ENCODE data around the gene DNAH10. TPM values are rescaled to one million over a fixed set of nuclear protein-coding genes. Genes with fewer than 3 reads are reported as not detected.

Gene DNAH10
- total RNA-seq, 1 donor, result 0.21 TPM

DNA sequence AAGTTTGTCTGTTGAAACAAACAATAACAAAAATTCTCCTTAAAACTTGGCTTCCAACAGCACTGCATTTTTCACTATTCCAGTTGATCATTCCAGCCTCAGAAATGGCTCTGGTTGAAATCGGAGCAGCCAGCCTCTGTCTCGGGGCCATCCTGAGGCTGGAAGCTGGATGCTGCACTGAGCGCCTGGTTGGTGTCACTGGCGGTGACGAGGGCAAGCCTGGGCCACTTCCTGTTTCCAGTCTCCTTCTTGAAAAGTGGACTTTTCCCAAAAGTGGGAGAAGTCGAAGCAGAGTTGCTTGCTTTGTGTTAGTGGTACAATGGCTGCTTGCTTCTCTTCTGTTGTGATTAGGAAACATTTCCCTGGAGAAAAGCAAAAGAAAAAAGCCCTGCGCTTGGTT is 161.8 kb downstream of the DNAH10 start:
- H3K4me1 ChIP-seq (ENCODE audit: insufficient read depth, low read length), result no peaks in the 10 kb centered on the region
- H3K9me3 ChIP-seq (ENCODE audit: low read depth, low read length), result no peaks in the 10 kb centered on the region
- no peak overlapping the region for H3K4me3 ChIP-seq (ENCODE audit: low read length)
- H3K27me3 ChIP-seq (ENCODE audit: insufficient read depth, low read length), result no peaks in the 10 kb centered on the region

DNA sequence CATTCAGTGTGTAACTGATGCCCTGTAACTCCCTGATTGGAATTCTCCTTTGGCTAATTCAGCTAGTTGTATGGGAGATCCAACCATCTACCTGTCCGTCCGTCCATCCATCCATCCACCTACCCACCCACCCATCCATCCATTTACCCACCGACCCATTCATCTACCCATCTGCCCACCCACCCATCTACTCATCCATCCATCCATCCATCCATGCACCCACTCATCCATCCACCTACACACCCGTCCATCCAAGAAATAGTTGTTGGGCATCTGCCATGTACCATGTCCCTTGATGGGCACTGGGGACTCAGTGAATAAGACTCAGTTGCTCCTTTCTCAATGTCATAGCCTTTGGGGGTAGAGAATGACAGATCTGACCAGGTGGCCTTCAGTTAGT is 162.4 kb downstream of the DNAH10 start:
- no peaks in the 10 kb centered on the region for H3K27me3 ChIP-seq (ENCODE audit: insufficient read depth, low read length)

DNA sequence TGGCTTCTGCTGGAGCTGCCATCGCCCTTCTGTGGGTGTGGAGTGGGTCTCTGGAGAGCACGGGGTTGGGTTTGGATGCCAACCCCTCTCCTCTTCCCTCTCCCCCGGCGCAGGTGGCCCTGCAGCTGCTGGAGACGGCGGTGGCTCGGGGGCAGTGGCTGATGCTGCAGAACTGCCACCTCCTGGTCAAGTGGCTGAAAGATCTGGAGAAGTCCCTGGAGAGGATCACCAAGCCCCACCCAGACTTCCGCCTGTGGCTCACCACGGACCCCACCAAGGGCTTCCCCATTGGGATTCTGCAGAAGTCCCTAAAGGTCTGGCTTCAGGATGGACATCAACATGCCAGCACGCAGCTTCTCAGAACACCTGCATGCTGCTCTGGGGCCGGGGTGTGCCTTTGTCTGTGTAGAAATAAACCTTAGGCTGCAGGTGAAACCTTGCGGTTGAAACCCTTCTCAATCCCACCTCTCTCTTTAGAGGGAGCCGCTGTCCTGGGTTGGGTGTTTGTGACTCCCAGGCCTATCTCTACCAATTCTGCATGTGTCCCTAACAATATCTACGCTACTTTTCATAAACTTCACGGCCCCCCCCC is 166.3 kb downstream of the DNAH10 start:
- Histone ChIP-seq H3K27me3 (ENCODE audit: insufficient read depth, low read length) (no peaks in the 10 kb centered on the region), H3K4me1 (ENCODE audit: insufficient read depth, low read length) (no peaks in the 10 kb centered on the region), H3K9me3 (ENCODE audit: low read depth, low read length) (no peaks in the 10 kb centered on the region), H3K4me3 (ENCODE audit: low read length) (no peak overlapping the region)

More for the DNA sequence above, 162.4 kb downstream of the DNAH10 start:
- Histone ChIP-seq H3K9me3 (ENCODE audit: low read depth, low read length) (no peaks in the 10 kb centered on the region), H3K4me3 (ENCODE audit: low read length) (no peak overlapping the region), H3K4me1 (ENCODE audit: insufficient read depth, low read length) (no peaks in the 10 kb centered on the region)

DNA sequence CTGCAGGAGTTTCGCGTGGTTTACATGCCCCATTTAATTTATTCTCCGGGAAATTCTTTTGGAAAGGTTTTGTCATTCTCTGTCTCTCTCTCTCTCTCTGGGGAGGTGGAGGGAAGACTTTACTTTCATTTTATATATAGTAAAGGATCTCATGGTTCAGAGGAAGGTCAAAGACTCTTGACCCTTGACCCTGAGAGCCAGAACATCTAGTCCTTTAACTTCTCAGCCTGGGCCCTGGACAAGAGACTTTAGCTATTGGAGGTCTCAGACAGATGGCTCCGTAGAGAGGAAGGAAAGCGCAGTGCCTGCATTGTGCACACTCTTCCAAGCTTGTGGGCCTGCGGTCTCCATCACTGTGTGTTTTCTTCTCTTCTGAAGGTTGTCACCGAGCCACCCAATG is 166.8 kb downstream of the DNAH10 start:
- no peaks in the 10 kb centered on the region for H3K9me3 ChIP-seq (ENCODE audit: low read depth, low read length)
- no peaks in the 10 kb centered on the region for H3K27me3 ChIP-seq (ENCODE audit: insufficient read depth, low read length)
- H3K4me3 ChIP-seq (ENCODE audit: low read length), result no peak overlapping the region
- no peaks in the 10 kb centered on the region for H3K4me1 ChIP-seq (ENCODE audit: insufficient read depth, low read length)

DNA sequence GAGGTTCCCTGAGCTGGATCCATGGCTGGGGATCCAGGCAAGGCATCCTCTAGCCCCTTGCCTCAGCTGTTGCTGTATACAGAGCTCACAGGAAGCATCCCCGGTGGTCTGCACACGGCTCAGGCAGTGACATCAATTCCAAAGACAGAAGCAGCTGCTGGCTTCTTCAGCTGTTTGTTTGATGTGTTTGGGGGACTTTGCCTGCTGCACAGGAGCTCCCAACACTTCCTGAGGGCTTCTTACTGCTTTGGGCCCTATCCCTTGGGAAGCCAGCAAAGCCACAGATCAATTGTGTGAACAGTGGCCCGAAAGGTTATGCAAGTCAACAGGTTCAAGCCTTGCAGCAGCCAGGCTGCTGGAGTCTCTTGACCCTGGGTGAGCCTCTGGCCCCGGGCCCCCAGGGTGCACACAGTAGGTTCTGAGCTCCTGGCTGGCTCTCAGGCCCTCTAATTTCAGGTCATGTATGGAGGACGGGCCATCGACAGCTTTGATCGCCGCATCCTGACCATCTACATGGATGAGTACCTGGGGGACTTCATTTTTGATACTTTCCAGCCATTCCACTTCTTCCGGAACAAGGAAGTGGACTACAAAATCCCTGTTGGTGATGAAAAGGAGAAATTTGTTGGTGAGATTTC is 168.0 kb downstream of the DNAH10 start:
- H3K4me1 ChIP-seq (ENCODE audit: insufficient read depth, low read length), result no peaks in the 10 kb centered on the region
- H3K4me3 ChIP-seq (ENCODE audit: low read length), result no peak overlapping the region
- no peaks in the 10 kb centered on the region for H3K9me3 ChIP-seq (ENCODE audit: low read depth, low read length)
- H3K27me3 ChIP-seq (ENCODE audit: insufficient read depth, low read length), result no peaks in the 10 kb centered on the region

DNA sequence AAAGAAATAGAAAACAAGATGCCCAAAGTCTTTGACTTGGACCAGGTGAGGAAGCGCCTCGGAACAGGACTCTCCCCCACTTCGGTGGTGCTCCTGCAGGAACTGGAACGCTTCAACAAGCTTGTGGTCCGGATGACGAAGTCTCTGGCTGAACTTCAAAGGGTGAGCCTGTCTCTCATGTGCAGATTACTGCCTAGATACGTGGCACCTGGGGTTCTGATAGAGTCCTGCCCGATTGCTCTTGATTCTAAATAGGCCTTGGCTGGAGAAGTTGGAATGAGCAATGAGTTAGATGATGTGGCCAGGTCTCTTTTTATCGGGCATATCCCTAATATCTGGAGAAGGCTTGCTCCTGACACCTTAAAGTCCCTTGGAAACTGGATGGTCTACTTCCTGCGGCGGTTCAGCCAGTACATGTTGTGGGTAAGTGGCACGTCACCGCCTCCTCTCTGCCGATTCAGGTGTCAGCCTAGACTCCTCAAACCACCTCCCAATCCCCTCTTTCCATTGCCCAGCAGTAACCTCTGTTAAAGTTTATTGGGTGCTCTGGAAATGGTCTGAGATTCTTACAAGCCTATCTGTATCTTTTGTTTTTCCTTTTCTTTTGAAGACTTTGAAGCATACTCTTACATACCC is 169.7 kb downstream of the DNAH10 start:
- no peaks in the 10 kb centered on the region for H3K4me1 ChIP-seq (ENCODE audit: insufficient read depth, low read length)
- H3K9me3 ChIP-seq (ENCODE audit: low read depth, low read length), result no peaks in the 10 kb centered on the region
- H3K4me3 ChIP-seq (ENCODE audit: low read length), result no peak overlapping the region
- no peaks in the 10 kb centered on the region for H3K27me3 ChIP-seq (ENCODE audit: insufficient read depth, low read length)

DNA sequence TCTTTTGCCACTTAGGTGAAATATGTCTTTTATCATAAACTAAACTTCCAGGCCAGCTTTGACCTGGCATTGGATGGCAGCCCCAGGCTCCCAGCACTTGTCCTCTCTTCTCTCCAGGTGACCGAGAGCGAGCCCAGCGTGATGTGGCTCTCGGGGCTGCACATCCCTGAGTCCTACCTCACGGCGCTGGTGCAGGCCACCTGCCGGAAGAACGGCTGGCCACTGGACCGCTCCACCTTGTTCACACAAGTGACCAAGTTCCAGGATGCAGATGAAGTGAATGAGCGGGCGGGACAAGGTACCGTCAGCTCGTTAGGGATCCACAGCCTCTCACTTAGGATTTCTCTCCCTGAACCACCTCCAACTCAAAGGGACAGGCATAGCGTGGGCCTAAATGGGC is 171.1 kb downstream of the DNAH10 start:
- H3K4me1 ChIP-seq (ENCODE audit: insufficient read depth, low read length), result peaks cover 12% of the 10 kb centered on the region
- H3K4me3 ChIP-seq (ENCODE audit: low read length), result no peak overlapping the region
- H3K27me3 ChIP-seq (ENCODE audit: insufficient read depth, low read length), result no peaks in the 10 kb centered on the region
- H3K9me3 ChIP-seq (ENCODE audit: low read depth, low read length), result no peaks in the 10 kb centered on the region

DNA sequence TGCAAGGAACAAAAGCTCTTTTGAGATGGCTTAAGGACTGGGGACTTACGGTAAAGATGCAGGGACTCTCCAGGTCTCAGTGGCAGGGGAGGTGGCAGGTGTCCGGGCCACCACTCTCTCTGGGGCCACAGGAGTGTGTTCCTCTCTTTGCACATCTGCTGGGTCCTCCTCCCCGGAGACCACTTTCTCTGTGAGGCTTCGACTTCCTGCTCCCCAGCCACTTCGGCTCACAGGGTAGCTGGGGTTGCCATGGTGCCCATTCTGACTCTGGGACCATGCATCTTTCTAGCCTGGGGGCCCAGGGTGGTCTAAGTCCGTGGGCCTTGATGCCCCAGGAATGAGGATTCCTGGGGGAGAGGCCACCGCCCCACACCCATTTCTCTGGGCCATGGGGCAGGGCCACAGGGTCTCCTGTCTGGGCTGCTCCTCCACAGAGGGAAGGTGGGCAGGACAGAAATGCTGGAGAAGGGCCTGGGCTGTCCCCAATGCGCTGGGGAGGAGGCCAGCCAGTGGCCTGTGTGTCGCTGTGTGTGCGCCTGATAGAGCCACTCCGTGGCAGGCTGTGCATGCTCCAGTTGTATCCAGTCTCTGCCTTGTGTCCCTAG is 172.0 kb downstream of the DNAH10 start:
- Histone ChIP-seq H3K9me3 (ENCODE audit: low read depth, low read length) (no peaks in the 10 kb centered on the region), H3K27me3 (ENCODE audit: insufficient read depth, low read length) (no peaks in the 10 kb centered on the region), H3K4me3 (ENCODE audit: low read length) (no peak overlapping the region), H3K4me1 (ENCODE audit: insufficient read depth, low read length) (peaks cover 21% of the 10 kb centered on the region)

DNA sequence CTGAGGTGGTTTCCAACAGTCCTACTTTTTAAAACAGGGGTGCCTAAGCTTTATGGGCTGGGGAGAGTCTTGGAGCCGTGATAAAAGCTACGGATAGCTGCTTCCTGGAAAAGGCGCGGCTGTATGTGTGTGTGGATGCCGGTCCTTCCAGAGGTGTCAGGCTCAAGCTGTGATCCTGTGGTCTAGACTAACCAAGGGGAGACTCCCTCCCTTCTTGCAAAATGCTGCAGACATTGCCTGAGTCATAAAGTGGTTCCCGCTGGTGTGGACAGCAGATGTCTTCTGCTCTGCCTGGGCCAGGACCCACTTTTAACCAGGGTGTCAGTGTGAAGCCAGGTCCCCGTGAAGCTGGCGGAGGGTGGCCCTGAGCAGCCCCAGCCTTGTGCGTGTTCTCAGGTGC is 172.7 kb downstream of the DNAH10 start:
- H3K4me1 ChIP-seq (ENCODE audit: insufficient read depth, low read length), result peaks cover 22% of the 10 kb centered on the region
- no peak overlapping the region for H3K4me3 ChIP-seq (ENCODE audit: low read length)
- no peaks in the 10 kb centered on the region for H3K9me3 ChIP-seq (ENCODE audit: low read depth, low read length)
- H3K27me3 ChIP-seq (ENCODE audit: insufficient read depth, low read length), result no peaks in the 10 kb centered on the region

DNA sequence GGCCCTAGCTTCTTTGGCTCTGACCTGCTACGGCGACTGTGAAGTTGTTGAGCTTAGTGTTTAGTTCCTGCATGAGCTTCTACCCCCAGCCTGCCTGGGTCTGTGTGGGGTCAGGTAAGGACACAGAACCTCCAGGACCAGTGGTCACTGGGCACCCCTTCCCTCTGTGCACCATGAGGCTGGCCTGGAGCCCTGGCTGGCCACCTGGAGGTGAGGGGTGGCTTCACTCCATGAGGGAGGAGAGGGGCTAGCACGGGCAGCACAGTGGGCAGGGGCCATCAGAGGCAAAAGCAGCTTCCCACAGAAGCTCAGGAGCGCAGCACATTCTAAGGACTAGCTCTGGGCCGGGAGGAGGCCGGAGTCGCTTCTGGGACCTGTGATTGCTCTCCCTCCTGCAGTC is 173.9 kb downstream of the DNAH10 start:
- Histone ChIP-seq H3K9me3 (ENCODE audit: low read depth, low read length) (no peaks in the 10 kb centered on the region), H3K4me3 (ENCODE audit: low read length) (no peak overlapping the region), H3K4me1 (ENCODE audit: insufficient read depth, low read length) (peaks cover 23% of the 10 kb centered on the region), H3K27me3 (ENCODE audit: insufficient read depth, low read length) (no peaks in the 10 kb centered on the region)

DNA sequence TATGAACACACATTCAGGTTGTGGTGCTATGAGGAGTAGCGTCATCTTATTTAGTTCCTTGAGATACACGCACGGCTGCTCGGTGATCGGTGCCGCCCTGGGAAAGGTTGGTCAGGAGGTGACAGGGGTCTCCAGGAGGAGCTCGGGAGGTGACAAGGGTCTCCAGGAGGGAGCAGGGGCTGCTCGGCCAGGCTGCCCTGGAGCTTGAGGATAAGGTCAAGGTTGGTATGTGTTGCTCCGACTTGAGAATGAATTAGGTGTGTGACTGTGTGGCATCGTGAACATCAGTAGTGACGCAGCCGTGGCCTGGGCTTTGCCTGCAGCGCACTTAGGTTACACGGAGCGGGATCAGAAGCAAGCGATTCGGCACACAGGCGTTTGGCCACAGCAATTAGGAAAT is 174.4 kb downstream of the DNAH10 start:
- H3K4me1 ChIP-seq (ENCODE audit: insufficient read depth, low read length), result peaks cover 26% of the 10 kb centered on the region
- H3K9me3 ChIP-seq (ENCODE audit: low read depth, low read length), result no peaks in the 10 kb centered on the region
- no peaks in the 10 kb centered on the region for H3K27me3 ChIP-seq (ENCODE audit: insufficient read depth, low read length)
- H3K4me3 ChIP-seq (ENCODE audit: low read length), result no peak overlapping the region

DNA sequence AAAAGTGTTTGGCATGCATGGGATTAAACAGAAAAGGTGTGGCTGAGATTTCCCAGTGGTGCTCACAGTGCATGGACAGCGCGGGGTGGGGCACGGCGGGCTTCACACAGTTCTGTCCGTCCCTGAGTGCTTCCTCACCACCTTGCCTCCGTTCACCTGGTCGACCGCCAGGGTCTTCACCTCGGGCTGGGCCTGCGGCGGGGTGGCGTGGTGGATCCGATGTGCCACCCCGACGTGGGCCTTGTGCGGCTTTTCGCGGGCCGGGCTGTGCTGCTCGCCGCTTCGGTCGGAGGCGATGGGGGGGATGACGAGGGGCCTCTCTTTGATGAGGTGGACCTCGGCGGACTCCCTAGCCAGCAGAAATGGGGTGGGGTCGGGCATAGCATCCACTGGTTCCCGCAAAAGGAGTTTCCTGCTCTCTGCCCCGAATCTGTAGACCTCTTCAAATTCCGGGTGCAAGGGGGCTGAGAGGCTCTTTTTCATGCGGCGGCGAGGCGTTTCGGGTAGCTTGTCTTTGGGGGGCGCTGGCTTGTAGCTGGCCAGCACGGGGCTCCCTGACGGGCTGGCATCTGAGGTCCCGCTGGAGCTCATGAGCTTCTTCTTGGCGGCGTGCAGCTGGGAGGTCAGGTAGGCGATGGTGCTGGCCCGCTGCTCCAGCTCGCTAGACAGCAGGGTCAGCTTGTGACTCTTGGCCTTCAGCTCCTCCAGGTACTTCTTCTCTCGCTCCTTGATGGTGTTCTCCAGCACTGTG is 175.0 kb downstream of the DNAH10 start:
- Histone ChIP-seq H3K27me3 (ENCODE audit: insufficient read depth, low read length) (no peaks in the 10 kb centered on the region), H3K9me3 (ENCODE audit: low read depth, low read length) (no peaks in the 10 kb centered on the region), H3K4me1 (ENCODE audit: insufficient read depth, low read length) (peaks cover 26% of the 10 kb centered on the region), H3K4me3 (ENCODE audit: low read length) (no peak overlapping the region)

DNA sequence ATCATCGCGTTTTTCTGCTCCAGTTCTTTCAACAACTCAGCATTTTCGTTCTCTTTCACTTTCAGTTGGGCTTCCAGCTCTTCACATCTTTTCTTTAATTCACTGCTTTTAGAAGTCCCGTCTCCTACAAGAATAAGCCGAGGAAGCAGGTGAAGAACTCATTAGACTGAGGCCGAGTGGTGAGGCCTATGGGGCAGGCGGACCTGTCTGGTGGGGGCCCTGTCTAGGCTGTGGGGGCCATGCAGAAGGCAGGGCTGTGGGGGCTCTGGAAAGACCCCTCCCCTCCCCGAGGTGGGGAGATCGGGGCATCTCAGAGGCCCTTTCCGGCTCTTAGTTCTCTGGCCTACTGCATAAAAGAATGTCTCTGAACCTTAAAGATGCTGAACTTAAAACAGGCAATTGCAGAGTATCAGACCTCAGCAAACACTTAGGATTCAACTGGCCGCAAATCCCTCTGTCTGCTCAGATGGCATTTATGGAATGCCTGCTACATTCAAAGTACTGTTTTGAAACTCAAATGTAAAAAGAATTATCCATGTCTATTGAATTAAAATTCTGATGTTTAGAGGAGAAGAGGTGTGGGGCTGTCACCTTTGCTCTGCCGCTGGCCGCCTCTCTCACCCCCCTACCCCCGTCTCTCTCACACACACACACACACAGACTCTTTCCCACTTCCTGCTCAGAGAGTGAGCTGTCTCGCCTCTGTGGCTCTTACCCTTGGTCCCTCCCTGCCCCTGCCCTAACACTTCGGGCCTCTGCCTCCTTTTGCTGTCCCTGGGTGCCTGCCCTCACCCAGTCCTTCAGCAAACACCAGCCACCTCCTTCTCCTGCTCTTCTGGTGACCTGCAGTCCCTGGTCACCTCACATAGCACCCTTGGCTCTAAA is 175.8 kb downstream of the DNAH10 start:
- Histone ChIP-seq H3K27me3 (ENCODE audit: insufficient read depth, low read length) (no peaks in the 10 kb centered on the region), H3K4me1 (ENCODE audit: insufficient read depth, low read length) (peaks cover 26% of the 10 kb centered on the region), H3K4me3 (ENCODE audit: low read length) (no peak overlapping the region), H3K9me3 (ENCODE audit: low read depth, low read length) (peaks cover 4% of the 10 kb centered on the region)

DNA sequence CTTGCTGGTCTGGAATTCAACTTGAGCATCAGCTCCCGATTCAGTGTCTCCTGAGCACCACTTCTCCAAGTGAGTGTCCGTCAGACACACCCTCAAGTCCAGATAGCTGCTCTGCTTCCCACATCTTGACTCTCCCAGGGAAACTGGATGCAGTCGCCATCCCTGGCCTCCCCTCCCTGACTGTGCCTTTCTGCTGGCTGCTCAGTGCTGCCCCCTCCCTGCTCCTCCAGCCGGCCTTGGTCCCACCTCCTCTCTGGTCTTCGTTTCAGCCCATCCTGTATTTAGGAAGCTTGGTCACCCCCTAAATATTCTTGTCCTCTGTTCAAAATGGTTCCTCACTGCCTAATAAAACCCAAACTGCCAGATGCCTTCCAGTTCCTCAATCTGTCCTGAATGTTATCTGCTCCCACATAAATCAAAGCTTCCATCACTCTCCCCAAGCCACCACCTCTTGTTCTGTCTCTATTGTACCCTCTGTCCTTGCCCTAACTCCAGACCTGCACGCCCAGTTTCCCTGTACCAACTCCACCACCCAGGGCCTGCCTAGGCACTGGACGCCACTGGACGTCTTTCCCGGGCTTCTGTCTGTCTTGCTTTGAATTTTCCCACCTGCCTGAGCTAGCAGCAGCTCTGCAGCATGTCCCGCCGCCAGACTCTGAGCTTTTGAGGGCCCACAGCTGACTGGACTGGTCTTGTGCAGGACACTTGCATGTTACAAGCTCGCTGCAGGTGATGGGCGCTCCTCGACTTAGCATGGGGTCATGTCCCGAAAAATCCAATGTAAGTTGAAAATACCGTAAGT is 176.8 kb downstream of the DNAH10 start:
- Histone ChIP-seq H3K4me1 (ENCODE audit: insufficient read depth, low read length) (peaks cover 26% of the 10 kb centered on the region), H3K4me3 (ENCODE audit: low read length) (no peak overlapping the region)

More for the DNA sequence above, 176.8 kb downstream of the DNAH10 start:
- Histone ChIP-seq H3K27me3 (ENCODE audit: insufficient read depth, low read length) (no peaks in the 10 kb centered on the region), H3K9me3 (ENCODE audit: low read depth, low read length) (peaks cover 4% of the 10 kb centered on the region)
